ENCODE results near the gene MAPT. TPM values are rescaled to one million over a fixed set of nuclear protein-coding genes. Genes with fewer than 3 reads are reported as not detected.

The MAPT gene
- total RNA-seq, 4 donors from 2014 or later = 70.3 to 120 (median 82.8) TPM

- peak; percentile 85 to 86 for DNase-seq
- peak; percentile 70 to 76 for ATAC-seq
- Histone ChIP-seq H3K4me3 (no peak overlapping the region), H3K9me3 (no peaks in the 10 kb centered on the region), H3K36me3 (no peaks in the 10 kb centered on the region), H3K27ac (peak overlapping the region; percentile 85 to 94 (median 91)), H3K27me3 (no peaks in the 10 kb centered on the region), H3K4me1 (peaks cover 72 to 75% of the 10 kb centered on the region in 2 donors)
- intact Hi-C loops (cut with DNase I; ENCODE audit: low total_unique reads) (no loop called here), in situ Hi-C loops (cut with MboI; ENCODE audit: low sequenced_read_pairs in 4 of 4) (loop anchor here in 1 of 4 donors (10.0 kb wide), 1 partner anchor 56 kb away; no protein-coding TSS in a partner anchor)
- TF ChIP-seq POLR2A (IDR thresholded peaks at IDR 0.05) (peak in 1 of 2 donors; percentile 25), CTCF (IDR thresholded peaks at IDR 0.05 in 4 of 5, conservative IDR thresholded peaks at IDR 0.05 in 1 of 5) (no peak)
Observed at GRCh38 chr17:45940826-45941225, 46.5 kb downstream of the MAPT start.

GRCh38 chr17:45941395-45941794 lies 47.0 kb downstream of the MAPT start:
- Histone ChIP-seq H3K4me3 (no peak overlapping the region), H3K4me1 (peaks cover 66 to 71% of the 10 kb centered on the region in 2 donors), H3K9me3 (no peaks in the 10 kb centered on the region), H3K27me3 (no peaks in the 10 kb centered on the region), H3K36me3 (no peaks in the 10 kb centered on the region), H3K27ac (peak overlapping the region; percentile 85 to 94 (median 91))
- DNase-seq (no peak), ATAC-seq (no peak)
- intact Hi-C loops (cut with DNase I; ENCODE audit: low total_unique reads) (no loop called here), in situ Hi-C loops (cut with MboI; ENCODE audit: low sequenced_read_pairs in 4 of 4) (loop anchor here in 1 of 4 donors (10.0 kb wide), 1 partner anchor 57 kb away; no protein-coding TSS in a partner anchor)
- TF ChIP-seq CTCF (IDR thresholded peaks at IDR 0.05 in 4 of 5, conservative IDR thresholded peaks at IDR 0.05 in 1 of 5) (no peak), POLR2A (IDR thresholded peaks at IDR 0.05) (no peak)

- Histone ChIP-seq H3K9me3 (no peaks in the 10 kb centered on the region), H3K27me3 (no peaks in the 10 kb centered on the region), H3K4me1 (peaks cover 65 to 71% of the 10 kb centered on the region in 2 donors), H3K36me3 (no peaks in the 10 kb centered on the region), H3K4me3 (peak overlapping the region in 1 of 4 donors; percentile 15), H3K27ac (peak overlapping the region; percentile 85 to 94 (median 91))
- DNase-seq (peak; percentile 96 to 99), ATAC-seq (peak; percentile 89 to 93)
- TF ChIP-seq CTCF (IDR thresholded peaks at IDR 0.05 in 4 of 5, conservative IDR thresholded peaks at IDR 0.05 in 1 of 5) (no peak), POLR2A (IDR thresholded peaks at IDR 0.05) (peak; percentile 8 to 64)
- intact Hi-C loops (cut with DNase I; ENCODE audit: low total_unique reads) (loop anchor here (1.0 kb wide), 1 partner anchor 34 kb away; no protein-coding TSS in a partner anchor), in situ Hi-C loops (cut with MboI; ENCODE audit: low sequenced_read_pairs in 4 of 4) (loop anchor here in 1 of 4 donors (10.0 kb wide), 1 partner anchor 57 kb away; no protein-coding TSS in a partner anchor)
Observed at GRCh38 chr17:45942284-45942683, 47.9 kb downstream of the MAPT start.

- intact Hi-C loops (cut with DNase I; ENCODE audit: low total_unique reads) = no loop called here
- Histone ChIP-seq H3K27ac (peak overlapping the region; percentile 69 to 88 (median 84)), H3K9me3 (no peaks in the 10 kb centered on the region), H3K4me1 (peaks cover 58 to 62% of the 10 kb centered on the region in 2 donors), H3K27me3 (no peaks in the 10 kb centered on the region), H3K36me3 (no peaks in the 10 kb centered on the region), H3K4me3 (no peak overlapping the region)
- DNase-seq (no peak), ATAC-seq (no peak)
- in situ Hi-C loops (cut with MboI; ENCODE audit: low sequenced_read_pairs in 4 of 4) = loop anchor here in 2 of 4 donors (5.0 to 10.0 kb wide), 2 partner anchors 50 to 62 kb away; no protein-coding TSS in a partner anchor
- no peak for TF ChIP-seq POLR2A (IDR thresholded peaks at IDR 0.05)
- no peak for TF ChIP-seq CTCF (IDR thresholded peaks at IDR 0.05 in 4 of 5, conservative IDR thresholded peaks at IDR 0.05 in 1 of 5)
Observed at GRCh38 chr17:45946841-45947256, 52.5 kb downstream of the MAPT start.
